Breast epithelium (tissue), 4 donors: Measurements from ENCODE around the gene SLC35F1. TPM values are rescaled to one million over a fixed set of nuclear protein-coding genes. Genes with fewer than 3 reads are reported as not detected.

Source experiments
- DNase-seq, 2 donors: peaks; one replicate each; pipeline ENCODE4 v3.0.0-alpha.2; 2019; ENCODE audit warnings: low spot score in 2 of 2
- H3K27ac ChIP-seq, 2 donors: fragments of 200-600 bp; sonication (generic) in 1 of 2; one replicate each; pipeline ENCODE4 v1.5.1; 2016 to 2019; ENCODE audit warnings: mild to moderate bottlenecking in 1 of 2
- H3K27me3 ChIP-seq, 2 donors: fragments of 200-600 bp; sonication (generic) in 1 of 2; one replicate each; pipeline versions ENCODE4 v1.5.1 to v1.6.0; 2017 to 2019; ENCODE audit warnings: control low read depth in 1 of 2, mild to moderate bottlenecking in 1 of 2
- H3K36me3 ChIP-seq: fragments of 200-600 bp; one replicate; pipeline ENCODE4 v1.5.1; 2019
- H3K4me1 ChIP-seq, 2 donors: fragments of 200-600 bp; sonication (generic); one replicate each; pipeline ENCODE4 v1.5.1; 2016 to 2019; ENCODE audit warnings: control low read depth in 1 of 2
- H3K4me3 ChIP-seq, 3 donors: fragments of 200-600 bp; sonication (generic); 1 replicate in 2 of 3; 2 replicates in 1 of 3; pipeline ENCODE4 v1.5.1; 2016 to 2019; ENCODE audit warnings: mild to moderate bottlenecking in 3 of 3, moderate library complexity in 2 of 3
- H3K9me3 ChIP-seq, 2 donors: fragments of 200-600 bp; sonication (generic) in 1 of 2; one replicate each; pipeline ENCODE4 v1.5.1; 2016 to 2019; ENCODE audit warnings: control low read depth in 1 of 2
- POLR2A ChIP-seq: fragments of 450-650 bp; IDR thresholded peaks from one replicate; pipeline ENCODE4 v1.6.1; 2016; ENCODE audit warnings: antibody characterized with exemption, mild to moderate bottlenecking, moderate library complexity
- POLR2AphosphoS5 ChIP-seq, 3 donors: sonication (generic); formaldehyde crosslinking; IDR thresholded peaks; one replicate each; pipeline ENCODE4 v1.6.1; 2017; ENCODE audit warnings: antibody characterized with exemption in 3 of 3
- intact Hi-C: fragments of 100-400 bp; cut with DNase I; formaldehyde crosslinking; loops from one replicate; pipeline ENCODE4 v1.15.1; 2023; ENCODE audit warnings: low total_unique reads
- total RNA-seq, 3 donors: library from RNA; depleted of rRNA; stranded (reverse); fragments of >200 nt; gene quantifications; one replicate each; pipeline ENCODE4 v1.1.0, GENCODE V29; 2016
- TF ChIP-seq, protein P1 (sequence below), 3 donors: fragments of 450-650 bp; IDR thresholded peaks; one replicate each; pipeline ENCODE4 v1.5.1; 2016 to 2017; ENCODE audit warnings: antibody characterized with exemption in 3 of 3, mild to moderate bottlenecking in 3 of 3, moderate library complexity in 3 of 3

The SLC35F1 gene
- total RNA-seq, 3 donors from 2014 or later = 0.66 to 2.5 (median 0.80) TPM

DNA sequence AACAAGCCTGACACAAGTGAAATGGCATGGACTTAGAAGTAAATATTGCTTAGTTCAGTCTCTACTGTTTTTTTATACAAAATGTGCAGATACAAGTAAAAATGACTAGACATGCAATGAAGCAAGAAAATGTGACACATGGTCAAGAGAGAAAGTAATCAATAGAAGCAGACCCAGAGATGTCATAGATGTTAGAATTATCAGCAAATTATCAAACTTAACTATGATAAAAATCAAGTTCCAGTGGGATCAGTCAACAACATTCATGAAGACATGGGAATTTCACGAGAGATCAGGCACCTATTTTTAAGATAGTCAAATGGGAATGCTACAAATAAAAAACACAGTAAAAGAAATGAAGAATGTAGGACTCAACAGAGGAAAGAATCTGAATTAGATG lies 267.0 kb downstream of the SLC35F1 start:
- DNase-seq = no peak
- Histone ChIP-seq H3K27me3 (no peaks in the 10 kb centered on the region), H3K9me3 (peaks cover 5 to 16% of the 10 kb centered on the region in 2 donors), H3K4me3 (no peak overlapping the region), H3K36me3 (no peaks in the 10 kb centered on the region), H3K4me1 (no peaks in the 10 kb centered on the region), H3K27ac (no peak overlapping the region)
- intact Hi-C loops = no loop called here
- TF ChIP-seq POLR2AphosphoS5 (IDR thresholded peaks at IDR 0.05) (no peak), POLR2A (no peak)
- TF ChIP-seq, protein P1, sequence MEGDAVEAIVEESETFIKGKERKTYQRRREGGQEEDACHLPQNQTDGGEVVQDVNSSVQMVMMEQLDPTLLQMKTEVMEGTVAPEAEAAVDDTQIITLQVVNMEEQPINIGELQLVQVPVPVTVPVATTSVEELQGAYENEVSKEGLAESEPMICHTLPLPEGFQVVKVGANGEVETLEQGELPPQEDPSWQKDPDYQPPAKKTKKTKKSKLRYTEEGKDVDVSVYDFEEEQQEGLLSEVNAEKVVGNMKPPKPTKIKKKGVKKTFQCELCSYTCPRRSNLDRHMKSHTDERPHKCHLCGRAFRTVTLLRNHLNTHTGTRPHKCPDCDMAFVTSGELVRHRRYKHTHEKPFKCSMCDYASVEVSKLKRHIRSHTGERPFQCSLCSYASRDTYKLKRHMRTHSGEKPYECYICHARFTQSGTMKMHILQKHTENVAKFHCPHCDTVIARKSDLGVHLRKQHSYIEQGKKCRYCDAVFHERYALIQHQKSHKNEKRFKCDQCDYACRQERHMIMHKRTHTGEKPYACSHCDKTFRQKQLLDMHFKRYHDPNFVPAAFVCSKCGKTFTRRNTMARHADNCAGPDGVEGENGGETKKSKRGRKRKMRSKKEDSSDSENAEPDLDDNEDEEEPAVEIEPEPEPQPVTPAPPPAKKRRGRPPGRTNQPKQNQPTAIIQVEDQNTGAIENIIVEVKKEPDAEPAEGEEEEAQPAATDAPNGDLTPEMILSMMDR (IDR thresholded peaks at IDR 0.05) = no peak

DNA sequence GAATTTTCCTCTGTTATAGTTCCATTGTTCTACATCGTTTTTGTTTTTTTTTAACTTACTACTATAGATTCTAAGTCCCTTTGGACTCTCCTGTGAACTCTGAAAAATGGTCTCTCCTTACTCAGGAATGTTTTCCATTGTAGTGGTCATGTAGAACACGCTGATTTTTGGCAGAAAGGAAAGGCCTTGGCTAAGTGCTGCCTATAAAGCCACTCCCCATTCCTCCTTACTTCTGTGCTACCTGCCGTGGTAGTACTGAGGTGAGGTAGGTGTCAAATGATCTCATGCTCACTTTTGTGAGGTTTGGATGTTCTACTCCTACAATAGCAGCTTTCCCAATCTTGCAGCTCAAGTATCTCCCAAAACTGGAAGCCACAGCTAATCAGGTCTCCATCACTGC lies 270.7 kb downstream of the SLC35F1 start:
- H3K27me3 ChIP-seq = no peaks in the 10 kb centered on the region
- peaks cover 5 to 16% of the 10 kb centered on the region in 2 donors for H3K9me3 ChIP-seq
- H3K4me1 ChIP-seq = no peaks in the 10 kb centered on the region
- DNase-seq = no peak
- no peak overlapping the region for H3K4me3 ChIP-seq
- H3K36me3 ChIP-seq = no peaks in the 10 kb centered on the region
- H3K27ac ChIP-seq = no peak overlapping the region
- intact Hi-C loops = no loop called here
- no peak for TF ChIP-seq POLR2A
- TF ChIP-seq POLR2AphosphoS5 (IDR thresholded peaks at IDR 0.05) = no peak
- TF ChIP-seq, protein P1 (IDR thresholded peaks at IDR 0.05) = no peak

DNA sequence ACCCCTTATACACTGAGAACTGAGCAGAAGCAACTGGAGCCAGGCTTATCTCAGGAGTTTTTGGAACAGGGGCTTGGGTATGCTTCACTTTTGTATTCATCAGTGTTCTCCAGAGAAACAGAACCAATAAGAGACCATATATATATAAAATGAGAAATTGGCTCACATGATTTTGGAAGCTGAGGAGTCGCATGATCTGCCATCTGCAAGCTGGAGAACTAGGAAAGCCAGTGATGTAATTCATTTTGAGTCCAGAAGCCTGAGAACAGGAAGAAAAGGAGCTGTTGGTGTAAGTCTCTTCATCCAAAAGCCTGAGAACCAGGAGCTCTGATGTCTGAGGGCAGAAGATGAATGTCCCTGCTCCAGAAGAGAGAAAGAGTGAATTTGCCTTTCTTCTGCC lies 272.0 kb downstream of the SLC35F1 start:
- Histone ChIP-seq H3K27ac (no peak overlapping the region), H3K36me3 (no peaks in the 10 kb centered on the region), H3K4me1 (no peaks in the 10 kb centered on the region), H3K4me3 (no peak overlapping the region), H3K9me3 (peaks cover 0 to 6% of the 10 kb centered on the region in 2 donors), H3K27me3 (no peaks in the 10 kb centered on the region)
- TF ChIP-seq, protein P1 (IDR thresholded peaks at IDR 0.05) = no peak
- TF ChIP-seq POLR2A (no peak), POLR2AphosphoS5 (IDR thresholded peaks at IDR 0.05) (no peak)
- DNase-seq = no peak
- intact Hi-C loops = no loop called here

DNA sequence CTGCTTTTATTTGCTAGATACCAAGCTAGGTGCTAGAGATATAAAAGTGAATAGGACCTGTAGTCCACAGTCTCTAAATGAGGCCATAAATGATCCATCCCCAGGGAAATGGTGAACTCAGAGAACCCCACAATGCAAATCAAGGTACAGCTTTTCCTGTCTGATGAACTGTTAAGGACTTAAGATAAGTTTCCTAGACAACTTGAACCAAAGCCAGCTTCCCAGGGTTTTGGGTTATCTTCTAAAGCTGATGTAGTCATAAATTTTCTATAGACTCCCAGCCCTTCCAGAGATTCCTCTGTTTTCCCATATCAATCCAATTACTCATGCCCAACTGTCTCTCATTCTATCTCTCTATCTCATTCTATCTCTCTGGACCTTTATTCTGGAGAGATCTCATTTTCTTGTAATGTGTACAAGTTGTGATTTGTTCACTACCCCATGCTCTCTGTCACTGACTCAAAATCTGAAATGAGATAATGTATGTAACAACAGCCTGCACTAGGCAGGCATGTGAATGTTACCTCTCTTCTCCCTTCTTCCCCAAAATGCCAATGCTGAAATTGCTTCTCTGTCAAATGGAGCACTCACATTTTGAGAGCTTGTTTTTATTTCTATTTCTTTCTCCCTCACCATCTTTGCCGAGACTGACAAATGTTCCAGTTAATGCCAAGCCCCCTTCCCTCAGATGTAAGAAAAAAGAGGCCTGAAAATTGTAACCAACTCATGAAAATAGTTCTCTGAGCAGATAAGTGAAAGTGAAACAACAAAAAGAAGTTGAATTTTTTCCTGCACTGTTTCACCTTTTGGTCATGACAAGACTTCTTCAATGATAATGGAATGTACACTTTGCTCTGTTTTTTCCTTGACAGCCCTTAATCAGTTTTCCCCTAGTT lies 279.9 kb downstream of the SLC35F1 start:
- H3K4me1 ChIP-seq = no peaks in the 10 kb centered on the region
- no peaks in the 10 kb centered on the region for H3K9me3 ChIP-seq
- no peaks in the 10 kb centered on the region for H3K36me3 ChIP-seq
- H3K4me3 ChIP-seq = peak overlapping the region in 1 of 3 donors; percentile 2
- DNase-seq = no peak
- H3K27me3 ChIP-seq = no peaks in the 10 kb centered on the region
- no peak overlapping the region for H3K27ac ChIP-seq
- intact Hi-C loops = no loop called here
- TF ChIP-seq, protein P1 (IDR thresholded peaks at IDR 0.05) = no peak
- no peak for TF ChIP-seq POLR2AphosphoS5 (IDR thresholded peaks at IDR 0.05)
- no peak for TF ChIP-seq POLR2A

DNA sequence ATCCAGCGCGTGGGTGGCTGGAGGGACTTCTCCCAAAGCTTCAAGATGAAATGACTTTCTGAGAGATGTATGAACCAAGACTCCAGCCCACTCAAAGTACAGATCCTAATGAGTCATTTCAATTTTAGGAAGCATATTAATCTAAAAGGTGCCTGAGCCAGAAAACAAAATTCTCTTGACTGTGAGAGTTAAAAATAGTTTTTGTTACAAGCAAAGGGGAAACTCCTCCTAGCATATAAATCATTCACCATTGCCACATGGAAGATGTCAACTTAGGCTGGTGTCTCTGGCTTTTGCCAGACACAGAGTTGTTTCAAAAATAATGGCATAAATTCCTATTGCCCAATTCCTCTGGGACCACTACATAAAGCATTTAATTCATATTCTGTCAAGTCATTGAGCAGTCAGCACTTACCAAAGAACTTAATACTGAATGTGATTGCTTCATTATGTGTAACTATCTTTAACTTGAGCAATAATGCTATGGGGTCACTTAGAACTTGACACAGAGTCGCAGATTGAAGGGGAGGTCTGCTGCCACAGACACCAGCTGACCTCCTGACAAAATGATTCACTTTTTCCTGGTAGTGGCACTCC lies 280.6 kb downstream of the SLC35F1 start:
- TF ChIP-seq, protein P1 (IDR thresholded peaks at IDR 0.05) = no peak
- peak in 1 of 3 donors; percentile 87 for TF ChIP-seq POLR2AphosphoS5 (IDR thresholded peaks at IDR 0.05)
- DNase-seq = no peak
- H3K27ac ChIP-seq = no peak overlapping the region
- no peaks in the 10 kb centered on the region for H3K4me1 ChIP-seq
- intact Hi-C loops = no loop called here
- H3K4me3 ChIP-seq = peak overlapping the region in 1 of 3 donors; percentile 2
- H3K9me3 ChIP-seq = no peaks in the 10 kb centered on the region
- H3K36me3 ChIP-seq = no peaks in the 10 kb centered on the region
- H3K27me3 ChIP-seq = no peaks in the 10 kb centered on the region
